Activated T-helper 2 cell treated with anti-CD3 and anti-CD28 coated beads, Interferon-gamma antibody, Interleukin-2, Interleukin-4, amounts not matched to agents 10 μg/mL and 5 μg/mL and 100 μg/mL, durations not matched to agents 14 hours and 24 hours and 36 hours (primary cell): ENCODE results near the gene UGT1A10. TPM values are rescaled to one million over a fixed set of nuclear protein-coding genes. Genes with fewer than 3 reads are reported as not detected.

ENCODE experiments used
- DNase-seq: peaks from one replicate; pipeline ENCODE4 v3.0.0; 2021; ENCODE audit warnings: low spot score
- H3K27ac Mint-ChIP-seq: one replicate; pipeline ENCODE4 v1.8.0; 2021; ENCODE audit warnings: mixed read lengths
- H3K27me3 Mint-ChIP-seq: one replicate; pipeline ENCODE4 v1.8.0; 2021; ENCODE audit warnings: low read depth, mixed read lengths
- H3K36me3 Mint-ChIP-seq: one replicate; pipeline ENCODE4 v1.8.0; 2021; ENCODE audit warnings: low read depth, mixed read lengths
- H3K4me1 Mint-ChIP-seq: one replicate; pipeline ENCODE4 v1.8.0; 2021; ENCODE audit warnings: low read depth, mixed read lengths
- H3K4me3 Mint-ChIP-seq: one replicate; pipeline ENCODE4 v1.8.0; 2021; ENCODE audit warnings: low read depth, mild to moderate bottlenecking, moderate library complexity, mixed read lengths
- H3K9me3 Mint-ChIP-seq: one replicate; pipeline ENCODE4 v1.8.0; 2021; ENCODE audit warnings: mixed read lengths
- intact Hi-C: fragments of 100-400 bp; cut with micrococcal nuclease; formaldehyde crosslinking; loops from one replicate; pipeline ENCODE4 v1.15.1; 2023
- total RNA-seq: library from RNA; stranded (reverse); gene quantifications from 2 replicates; pipeline ENCODE4 v1.2.3, GENCODE V29; 2022

Gene UGT1A10
- total RNA-seq, 1 donor from 2014 or later = not detected

- no peak overlapping the region for H3K4me3 Mint-ChIP-seq
- H3K36me3 Mint-ChIP-seq = no peaks in the 10 kb centered on the region
- no peaks in the 10 kb centered on the region for H3K9me3 Mint-ChIP-seq
- no peaks in the 10 kb centered on the region for H3K4me1 Mint-ChIP-seq
- no peak overlapping the region for H3K27ac Mint-ChIP-seq
- H3K27me3 Mint-ChIP-seq = peaks cover 14% of the 10 kb centered on the region
- intact Hi-C loops = no loop called here
- DNase-seq = no peak
Observed at GRCh38 chr2:233815861-233816260, 179.6 kb downstream of the UGT1A10 start.

- Mint-ChIP-seq H3K27ac (no peak overlapping the region), H3K9me3 (no peaks in the 10 kb centered on the region), H3K27me3 (peaks cover 14% of the 10 kb centered on the region), H3K36me3 (no peaks in the 10 kb centered on the region), H3K4me1 (no peaks in the 10 kb centered on the region), H3K4me3 (no peak overlapping the region)
- intact Hi-C loops = no loop called here
- no peak for DNase-seq
Observed at GRCh38 chr2:233816334-233816733, 180.1 kb downstream of the UGT1A10 start.

- Mint-ChIP-seq H3K9me3 (no peaks in the 10 kb centered on the region), H3K27ac (no peak overlapping the region), H3K4me1 (no peaks in the 10 kb centered on the region), H3K4me3 (no peak overlapping the region), H3K27me3 (peaks cover 14% of the 10 kb centered on the region), H3K36me3 (no peaks in the 10 kb centered on the region)
- DNase-seq = no peak
- intact Hi-C loops = no loop called here
Observed at GRCh38 chr2:233816771-233817170, 180.5 kb downstream of the UGT1A10 start.

GRCh38 chr2:233817361-233817911 is 181.2 kb downstream of the UGT1A10 start:
- H3K9me3 Mint-ChIP-seq = no peaks in the 10 kb centered on the region
- no peak overlapping the region for H3K4me3 Mint-ChIP-seq
- no peaks in the 10 kb centered on the region for H3K36me3 Mint-ChIP-seq
- no peak overlapping the region for H3K27ac Mint-ChIP-seq
- no peak for DNase-seq
- intact Hi-C loops = no loop called here
- H3K4me1 Mint-ChIP-seq = no peaks in the 10 kb centered on the region
- peaks cover 11% of the 10 kb centered on the region for H3K27me3 Mint-ChIP-seq

- intact Hi-C loops = no loop called here
- Mint-ChIP-seq H3K27ac (no peak overlapping the region), H3K27me3 (peaks cover 11% of the 10 kb centered on the region), H3K4me3 (no peak overlapping the region), H3K4me1 (no peaks in the 10 kb centered on the region), H3K9me3 (no peaks in the 10 kb centered on the region), H3K36me3 (no peaks in the 10 kb centered on the region)
- DNase-seq = no peak
Observed at GRCh38 chr2:233817995-233818638, 181.9 kb downstream of the UGT1A10 start.

- Mint-ChIP-seq H3K27ac (no peak overlapping the region), H3K36me3 (no peaks in the 10 kb centered on the region), H3K4me3 (no peak overlapping the region), H3K4me1 (no peaks in the 10 kb centered on the region), H3K27me3 (peaks cover 8% of the 10 kb centered on the region), H3K9me3 (no peaks in the 10 kb centered on the region)
- DNase-seq = no peak
- intact Hi-C loops = no loop called here
Observed at GRCh38 chr2:233818639-233819621, 182.7 kb downstream of the UGT1A10 start.

GRCh38 chr2:233819884-233820773 is 183.9 kb downstream of the UGT1A10 start:
- Mint-ChIP-seq H3K9me3 (no peaks in the 10 kb centered on the region), H3K4me3 (no peak overlapping the region), H3K4me1 (no peaks in the 10 kb centered on the region), H3K27ac (no peak overlapping the region), H3K36me3 (no peaks in the 10 kb centered on the region), H3K27me3 (peaks cover 4% of the 10 kb centered on the region)
- intact Hi-C loops = no loop called here
- no peak for DNase-seq

- H3K4me1 Mint-ChIP-seq = no peaks in the 10 kb centered on the region
- no peak overlapping the region for H3K4me3 Mint-ChIP-seq
- H3K9me3 Mint-ChIP-seq = no peaks in the 10 kb centered on the region
- H3K27me3 Mint-ChIP-seq = peaks cover 4% of the 10 kb centered on the region
- H3K27ac Mint-ChIP-seq = no peak overlapping the region
- no peak for DNase-seq
- intact Hi-C loops = no loop called here
- no peaks in the 10 kb centered on the region for H3K36me3 Mint-ChIP-seq
Observed at GRCh38 chr2:233820774-233821105, 184.5 kb downstream of the UGT1A10 start.

GRCh38 chr2:233821196-233821595 is 184.9 kb downstream of the UGT1A10 start:
- Mint-ChIP-seq H3K4me3 (no peak overlapping the region), H3K27ac (no peak overlapping the region), H3K36me3 (no peaks in the 10 kb centered on the region), H3K4me1 (no peaks in the 10 kb centered on the region), H3K27me3 (peaks cover 4% of the 10 kb centered on the region), H3K9me3 (no peaks in the 10 kb centered on the region)
- intact Hi-C loops = no loop called here
- no peak for DNase-seq

- no peak for DNase-seq
- no peak overlapping the region for H3K27ac Mint-ChIP-seq
- no peaks in the 10 kb centered on the region for H3K36me3 Mint-ChIP-seq
- intact Hi-C loops = no loop called here
- H3K4me3 Mint-ChIP-seq = no peak overlapping the region
- peaks cover 4% of the 10 kb centered on the region for H3K27me3 Mint-ChIP-seq
- no peaks in the 10 kb centered on the region for H3K4me1 Mint-ChIP-seq
- no peaks in the 10 kb centered on the region for H3K9me3 Mint-ChIP-seq
Observed at GRCh38 chr2:233821709-233822100, 185.5 kb downstream of the UGT1A10 start.

GRCh38 chr2:233822101-233822771 is 186.0 kb downstream of the UGT1A10 start:
- peaks cover 4% of the 10 kb centered on the region for H3K27me3 Mint-ChIP-seq
- intact Hi-C loops = no loop called here
- no peaks in the 10 kb centered on the region for H3K9me3 Mint-ChIP-seq
- no peak overlapping the region for H3K27ac Mint-ChIP-seq
- no peak for DNase-seq
- no peaks in the 10 kb centered on the region for H3K4me1 Mint-ChIP-seq
- no peaks in the 10 kb centered on the region for H3K36me3 Mint-ChIP-seq
- no peak overlapping the region for H3K4me3 Mint-ChIP-seq
